Neural crest cell (in vitro differentiated cells): ENCODE data around the gene LRCH1. TPM values are rescaled to one million over a fixed set of nuclear protein-coding genes. Genes with fewer than 3 reads are reported as not detected.

Source experiments
- DNase-seq: peaks from one replicate; pipeline ENCODE4 v3.0.0; 2021; ENCODE audit warnings: low read depth, mixed read lengths, low spot score
- H3K27ac Mint-ChIP-seq: one replicate; pipeline ENCODE4 v1.8.0; 2021; ENCODE audit warnings: mild to moderate bottlenecking, mixed read lengths; ENCODE audit not compliant: unreplicated experiment
- H3K27me3 Mint-ChIP-seq: 2 replicates; pipeline ENCODE4 v1.8.0; 2021; ENCODE audit warnings: low read depth, mild to moderate bottlenecking, mixed read lengths
- H3K36me3 Mint-ChIP-seq: 2 replicates; pipeline ENCODE4 v1.8.0; 2021; ENCODE audit warnings: low read depth, mild to moderate bottlenecking, mixed read lengths
- H3K4me1 Mint-ChIP-seq: 2 replicates; pipeline ENCODE4 v1.8.0; 2021; ENCODE audit warnings: mixed read lengths
- H3K4me3 Mint-ChIP-seq: one replicate; pipeline ENCODE4 v1.8.0; 2021; ENCODE audit warnings: mild to moderate bottlenecking, mixed read lengths
- H3K9me3 Mint-ChIP-seq: 2 replicates; pipeline ENCODE4 v1.8.0; 2021; ENCODE audit warnings: mixed read lengths
- CTCF ChIP-seq: fragments of 200-600 bp; sonication (generic); conservative IDR thresholded peaks from 2 replicates; pipeline ENCODE4 v1.5.0; 2021; ENCODE audit warnings: antibody characterized with exemption, mild to moderate bottlenecking
- total RNA-seq: library from RNA; stranded (reverse); gene quantifications from 2 replicates; pipeline ENCODE4 v1.2.1, GENCODE V29; 2021

LRCH1 gene
- total RNA-seq, 1 donor from 2014 or later = 15.8 TPM

GRCh38 chr13:46668302-46668720 lies 115.3 kb downstream of the LRCH1 start:
- Mint-ChIP-seq H3K9me3 (no peaks in the 10 kb centered on the region), H3K4me3 (no peak overlapping the region), H3K4me1 (peaks cover 18% of the 10 kb centered on the region), H3K36me3 (peaks cover 5% of the 10 kb centered on the region), H3K27ac (no peak overlapping the region), H3K27me3 (no peaks in the 10 kb centered on the region)
- no peak for DNase-seq
- TF ChIP-seq CTCF = no peak

GRCh38 chr13:46668931-46669525 lies 116.1 kb downstream of the LRCH1 start:
- DNase-seq = no peak
- Mint-ChIP-seq H3K27ac (no peak overlapping the region), H3K36me3 (peaks cover 5% of the 10 kb centered on the region), H3K4me3 (no peak overlapping the region), H3K4me1 (peaks cover 16% of the 10 kb centered on the region), H3K9me3 (no peaks in the 10 kb centered on the region), H3K27me3 (no peaks in the 10 kb centered on the region)
- TF ChIP-seq CTCF = no peak

GRCh38 chr13:46672338-46673090 lies 119.5 kb downstream of the LRCH1 start:
- Mint-ChIP-seq H3K27me3 (no peaks in the 10 kb centered on the region), H3K27ac (no peak overlapping the region), H3K36me3 (peaks cover 5% of the 10 kb centered on the region), H3K4me3 (no peak overlapping the region), H3K9me3 (no peaks in the 10 kb centered on the region), H3K4me1 (peaks cover 12% of the 10 kb centered on the region)
- TF ChIP-seq CTCF = no peak
- no peak for DNase-seq

GRCh38 chr13:46675016-46675415 lies 122.0 kb downstream of the LRCH1 start:
- no peak overlapping the region for H3K4me3 Mint-ChIP-seq
- TF ChIP-seq CTCF = no peak
- H3K9me3 Mint-ChIP-seq = no peaks in the 10 kb centered on the region
- H3K36me3 Mint-ChIP-seq = peaks cover 5% of the 10 kb centered on the region
- H3K27me3 Mint-ChIP-seq = no peaks in the 10 kb centered on the region
- no peak overlapping the region for H3K27ac Mint-ChIP-seq
- peaks cover 18% of the 10 kb centered on the region for H3K4me1 Mint-ChIP-seq
- DNase-seq = no peak

GRCh38 chr13:46676378-46676725 lies 123.4 kb downstream of the LRCH1 start:
- Mint-ChIP-seq H3K27ac (no peak overlapping the region), H3K4me3 (no peak overlapping the region), H3K27me3 (no peaks in the 10 kb centered on the region), H3K9me3 (no peaks in the 10 kb centered on the region), H3K4me1 (peaks cover 18% of the 10 kb centered on the region), H3K36me3 (peaks cover 5% of the 10 kb centered on the region)
- TF ChIP-seq CTCF = no peak
- no peak for DNase-seq
